ENCODE data around the gene GATD1.

GATD1 gene

DNA sequence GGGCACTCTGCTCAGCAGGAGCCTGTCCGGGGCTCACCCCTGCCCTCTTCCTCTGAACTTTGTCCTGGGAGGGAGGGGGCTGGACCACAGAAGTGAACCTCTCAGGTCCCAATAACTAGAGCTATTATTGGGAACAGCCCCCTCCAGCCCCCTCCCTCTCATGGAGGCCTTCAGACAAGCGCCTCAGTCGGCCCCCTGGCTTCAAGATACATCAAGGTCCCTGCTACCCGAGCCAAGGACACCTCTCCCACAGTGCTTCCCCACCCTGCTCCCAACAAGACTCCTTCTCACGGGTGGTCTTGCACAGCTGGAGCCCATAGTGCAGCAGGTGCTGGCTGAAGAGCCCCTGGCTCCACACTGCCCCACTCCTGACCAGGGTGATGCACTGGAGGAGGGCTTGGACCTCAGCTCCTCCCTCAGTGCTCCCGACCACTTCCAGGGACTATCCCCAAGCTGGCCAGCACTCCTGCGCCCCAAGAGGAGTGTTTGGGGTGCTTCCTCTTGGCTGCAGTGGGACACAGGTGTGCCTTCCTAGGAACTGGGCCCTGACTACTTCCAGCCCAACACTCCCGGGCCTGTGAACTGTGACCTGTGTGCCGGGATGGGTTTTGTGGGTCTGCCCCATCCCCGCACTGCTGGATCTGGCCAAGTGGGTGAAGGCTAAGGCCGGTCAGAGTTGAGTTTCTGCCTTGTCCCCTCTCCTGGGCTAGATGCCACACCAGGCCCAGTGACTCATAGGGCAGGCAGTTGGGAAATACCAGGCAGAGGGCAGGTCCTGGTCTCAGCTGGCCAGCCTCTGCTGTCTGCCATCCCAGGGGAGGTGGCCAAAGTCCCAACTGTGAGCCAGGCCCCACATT is 43.6 kb upstream of the GATD1 start:
- Histone ChIP-seq H3K9ac (ENCODE audit: low read depth in 1 of 2, low read length in 2 of 2) (peak overlapping the region; percentile 73 to 76), H3K4me3 (ENCODE audit: low read depth in 1 of 2, low read length in 2 of 2) (peak overlapping the region; percentile 64 to 87), H3K9me3 (ENCODE audit: control insufficient read depth in 1 of 2, low read length in 2 of 2) (no peaks in the 10 kb centered on the region), H3K36me3 (ENCODE audit: control insufficient read depth in 1 of 2, insufficient read depth in 2 of 2, low read length in 2 of 2) (peaks cover 0 to 5% of the 10 kb centered on the region in 2 donors), H3K4me1 (ENCODE audit: control insufficient read depth in 1 of 2, insufficient read depth in 2 of 2, low read length in 2 of 2) (peaks cover 37 to 38% of the 10 kb centered on the region in 2 donors), H3K27ac (ENCODE audit: low read depth, low read length) (peak overlapping the region; percentile 96), H3K27me3 (ENCODE audit: control insufficient read depth in 1 of 2, insufficient read depth in 2 of 2, low read length in 2 of 2) (no peaks in the 10 kb centered on the region)

DNA sequence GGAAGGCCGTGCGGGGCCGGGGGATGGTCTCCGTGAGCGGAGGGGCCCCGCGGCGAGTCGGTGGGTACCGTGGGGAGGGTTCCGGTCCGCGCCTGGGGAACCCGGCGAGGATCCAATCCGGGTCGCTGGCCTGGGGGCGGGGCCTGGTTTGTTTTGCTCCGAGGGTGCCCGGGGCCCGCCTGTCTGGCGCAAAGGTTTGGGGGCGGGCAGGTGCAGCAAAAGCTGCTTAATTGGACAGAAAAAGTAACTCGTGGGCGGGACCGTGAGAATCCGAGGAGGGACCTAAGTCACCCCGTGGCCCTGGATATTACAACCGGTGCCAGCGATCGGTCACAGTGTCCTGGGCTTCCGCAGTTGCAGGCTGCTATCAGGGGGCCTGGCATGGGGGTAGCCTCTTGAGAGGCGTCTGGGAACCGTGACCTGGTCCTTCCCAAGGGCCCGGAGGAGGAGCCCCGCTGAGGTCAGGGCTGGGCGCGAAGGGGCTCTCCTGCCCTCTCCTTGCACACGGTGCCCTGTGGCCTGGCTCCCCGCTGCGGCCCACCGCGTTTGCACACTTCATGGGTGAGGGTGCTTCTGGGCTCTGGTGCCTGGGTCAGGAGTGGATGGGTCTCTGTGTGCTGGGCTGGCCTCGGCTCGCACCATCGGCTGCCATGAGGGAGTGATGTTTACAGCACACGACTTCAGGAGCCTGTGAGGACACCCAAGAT is 42.8 kb upstream of the GATD1 start:
- Histone ChIP-seq H3K9ac (ENCODE audit: low read depth in 1 of 2, low read length in 2 of 2) (peak overlapping the region; percentile 73 to 76), H3K27ac (ENCODE audit: low read depth, low read length) (peak overlapping the region; percentile 96), H3K4me1 (ENCODE audit: control insufficient read depth in 1 of 2, insufficient read depth in 2 of 2, low read length in 2 of 2) (peaks cover 30% of the 10 kb centered on the region in 2 donors), H3K36me3 (ENCODE audit: control insufficient read depth in 1 of 2, insufficient read depth in 2 of 2, low read length in 2 of 2) (peaks cover 0 to 5% of the 10 kb centered on the region in 2 donors), H3K4me3 (ENCODE audit: low read depth in 1 of 2, low read length in 2 of 2) (peak overlapping the region; percentile 64 to 87), H3K9me3 (ENCODE audit: control insufficient read depth in 1 of 2, low read length in 2 of 2) (no peaks in the 10 kb centered on the region), H3K27me3 (ENCODE audit: control insufficient read depth in 1 of 2, insufficient read depth in 2 of 2, low read length in 2 of 2) (no peaks in the 10 kb centered on the region)

DNA sequence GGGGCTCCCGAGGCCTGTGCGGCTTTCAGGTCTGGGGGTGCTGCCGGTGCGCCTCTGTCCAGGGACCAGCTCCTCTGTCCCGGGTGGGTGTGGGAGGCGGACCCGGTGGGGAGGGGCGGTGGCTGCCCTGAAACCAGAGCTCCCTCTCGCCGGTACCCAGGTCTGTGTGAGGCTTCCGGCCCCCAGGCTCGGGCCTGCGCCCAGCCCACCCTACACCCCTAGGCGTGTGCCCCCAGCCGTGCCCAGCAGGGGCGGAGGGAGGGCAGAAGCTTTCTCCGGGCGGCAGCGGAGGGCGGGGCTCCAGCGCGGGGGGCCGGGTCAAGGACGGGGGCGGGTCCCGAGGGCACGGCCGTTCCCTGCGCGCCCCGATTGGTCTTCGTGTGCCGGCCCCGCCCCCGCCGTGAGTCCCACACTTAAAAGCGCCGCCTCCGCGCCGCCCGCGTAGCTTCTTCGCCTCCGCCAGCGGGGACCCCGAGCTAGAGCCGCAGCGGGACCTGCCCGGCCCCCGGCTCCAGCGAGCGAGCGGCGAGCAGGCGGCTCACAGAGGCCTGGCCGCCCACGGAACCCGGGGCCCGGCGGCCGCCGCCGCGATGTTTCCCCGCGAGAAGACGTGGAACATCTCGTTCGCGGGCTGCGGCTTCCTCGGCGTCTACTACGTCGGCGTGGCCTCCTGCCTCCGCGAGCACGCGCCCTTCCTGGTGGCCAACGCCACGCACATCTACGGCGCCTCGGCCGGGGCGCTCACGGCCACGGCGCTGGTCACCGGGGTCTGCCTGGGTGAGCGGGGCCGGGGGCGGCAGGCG is 42.0 kb upstream of the GATD1 start:
- Histone ChIP-seq H3K27ac (ENCODE audit: low read depth, low read length) (peak overlapping the region; percentile 96), H3K9ac (ENCODE audit: low read depth in 1 of 2, low read length in 2 of 2) (peak overlapping the region; percentile 79 to 88), H3K4me3 (ENCODE audit: low read depth in 1 of 2, low read length in 2 of 2) (peak overlapping the region; percentile 75 to 87), H3K4me1 (ENCODE audit: control insufficient read depth in 1 of 2, insufficient read depth in 2 of 2, low read length in 2 of 2) (peaks cover 28 to 29% of the 10 kb centered on the region in 2 donors), H3K9me3 (ENCODE audit: control insufficient read depth in 1 of 2, low read length in 2 of 2) (no peaks in the 10 kb centered on the region), H3K36me3 (ENCODE audit: control insufficient read depth in 1 of 2, insufficient read depth in 2 of 2, low read length in 2 of 2) (peaks cover 0 to 8% of the 10 kb centered on the region in 2 donors), H3K27me3 (ENCODE audit: control insufficient read depth in 1 of 2, insufficient read depth in 2 of 2, low read length in 2 of 2) (no peaks in the 10 kb centered on the region)

DNA sequence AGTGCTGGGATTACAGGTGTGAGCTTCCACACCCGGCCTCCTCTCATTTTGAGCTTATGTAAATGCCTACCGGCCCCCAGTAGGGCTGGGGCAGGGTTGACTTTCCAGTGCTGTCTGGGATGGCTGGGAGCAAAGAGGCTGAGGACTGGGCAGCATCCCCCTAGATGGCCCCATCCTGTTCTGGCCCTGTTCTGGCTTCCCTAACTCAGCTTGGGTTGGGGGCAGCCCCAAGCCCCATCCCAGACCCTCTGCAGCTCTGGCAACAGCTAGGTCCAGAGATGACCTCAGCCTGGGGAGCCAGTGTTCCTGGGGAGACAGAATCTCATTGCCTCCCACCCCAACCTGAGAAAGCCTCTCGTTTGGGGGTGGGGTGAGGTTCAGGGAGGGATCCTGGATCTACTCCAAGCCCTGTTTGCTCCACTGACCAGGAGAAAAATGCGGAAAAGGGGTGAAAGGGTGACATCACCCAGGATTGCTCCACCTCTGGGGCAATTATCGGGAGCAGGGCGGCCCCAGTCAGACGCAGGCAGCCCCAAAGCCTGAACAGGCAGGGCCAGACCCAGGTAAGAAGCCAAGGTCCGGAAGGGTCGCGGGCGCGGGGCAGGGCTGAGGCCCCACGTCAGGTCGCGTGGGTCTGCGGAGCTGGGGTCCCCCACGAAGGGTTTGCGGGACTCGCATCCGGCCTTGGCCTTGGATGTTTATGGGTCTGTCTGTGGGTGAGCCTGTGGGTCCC is 41.3 kb upstream of the GATD1 start, which contains the start of gene PNPLA2:
PNPLA2 (plus strand) TSS at position 519 of the 733 bp plus-strand sequence. CDS start 805 bp downstream, outside the sequence.
- Histone ChIP-seq H3K4me1 (ENCODE audit: control insufficient read depth in 1 of 2, insufficient read depth in 2 of 2, low read length in 2 of 2) (peaks cover 28 to 29% of the 10 kb centered on the region in 2 donors), H3K27me3 (ENCODE audit: control insufficient read depth in 1 of 2, insufficient read depth in 2 of 2, low read length in 2 of 2) (no peaks in the 10 kb centered on the region), H3K36me3 (ENCODE audit: control insufficient read depth in 1 of 2, insufficient read depth in 2 of 2, low read length in 2 of 2) (peaks cover 0 to 9% of the 10 kb centered on the region in 2 donors), H3K9me3 (ENCODE audit: control insufficient read depth in 1 of 2, low read length in 2 of 2) (no peaks in the 10 kb centered on the region), H3K9ac (ENCODE audit: low read depth in 1 of 2, low read length in 2 of 2) (peak within 1 kb of the TSS; percentile 79 to 88), H3K27ac (ENCODE audit: low read depth, low read length) (peak within 1 kb of the TSS; percentile 96), H3K4me3 (ENCODE audit: low read depth in 1 of 2, low read length in 2 of 2) (peak within 1 kb of the TSS; percentile 75 to 87)

DNA sequence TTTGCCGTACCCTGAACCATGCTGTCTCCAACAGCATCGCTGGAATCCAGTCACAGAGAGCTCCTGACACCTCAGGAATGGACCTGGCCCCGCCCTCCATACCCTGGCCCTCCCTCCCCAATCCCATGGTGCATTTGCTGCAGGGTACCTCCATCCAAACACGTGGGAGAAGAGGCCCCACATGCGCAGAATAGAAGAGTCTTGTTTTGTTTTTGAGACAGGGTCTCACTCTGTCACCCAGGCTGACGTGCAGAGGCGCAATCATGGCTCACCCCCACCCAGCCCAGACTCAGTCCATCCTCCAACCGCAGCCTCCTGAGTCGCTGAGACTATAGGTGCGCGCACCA is 39.1 kb upstream of the GATD1 start:
- Histone ChIP-seq H3K9me3 (ENCODE audit: control insufficient read depth in 1 of 2, low read length in 2 of 2) (no peaks in the 10 kb centered on the region), H3K9ac (ENCODE audit: low read depth in 1 of 2, low read length in 2 of 2) (no peak overlapping the region), H3K4me3 (ENCODE audit: low read depth in 1 of 2, low read length in 2 of 2) (no peak overlapping the region), H3K27ac (ENCODE audit: low read depth, low read length) (no peak overlapping the region), H3K27me3 (ENCODE audit: control insufficient read depth in 1 of 2, insufficient read depth in 2 of 2, low read length in 2 of 2) (no peaks in the 10 kb centered on the region), H3K36me3 (ENCODE audit: control insufficient read depth in 1 of 2, insufficient read depth in 2 of 2, low read length in 2 of 2) (peaks cover 20 to 26% of the 10 kb centered on the region in 2 donors), H3K4me1 (ENCODE audit: control insufficient read depth in 1 of 2, insufficient read depth in 2 of 2, low read length in 2 of 2) (peaks cover 23 to 25% of the 10 kb centered on the region in 2 donors)

DNA sequence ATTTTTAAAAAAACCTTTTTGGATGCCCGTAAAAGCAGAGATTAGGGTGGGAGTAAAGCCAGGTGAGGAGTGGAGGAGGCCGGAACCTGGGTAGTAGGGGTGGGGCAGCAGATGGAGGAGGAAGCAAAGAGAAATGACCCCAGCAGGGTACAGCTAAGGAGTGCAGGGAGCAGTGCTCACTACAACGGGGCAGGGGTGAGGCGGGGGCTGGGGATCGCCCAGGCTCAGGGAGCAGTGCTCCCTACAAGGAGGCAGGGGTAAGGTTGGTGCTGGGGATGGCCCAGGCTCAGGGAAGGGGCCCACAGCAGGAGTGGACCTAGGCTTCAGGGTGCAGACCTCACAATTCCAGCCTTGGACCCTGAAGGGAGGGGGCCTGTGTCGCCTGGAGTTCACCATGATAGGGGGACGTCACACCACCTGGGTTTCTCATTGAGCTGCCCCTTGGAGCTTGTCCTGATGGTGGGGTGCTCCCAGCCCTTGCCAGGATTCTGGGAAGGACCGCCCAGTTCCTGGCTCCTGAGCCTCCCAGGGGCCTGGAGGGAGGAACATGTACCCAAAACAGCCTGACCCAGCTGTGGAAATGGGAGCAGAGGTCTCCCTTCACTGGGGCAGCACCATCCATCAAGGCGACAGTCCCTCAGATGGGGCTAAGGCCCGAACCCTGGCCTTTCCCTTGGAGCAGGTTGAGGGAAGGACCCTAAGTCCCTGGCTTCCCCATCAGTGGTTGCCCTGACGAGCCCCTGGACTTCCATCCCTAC is 38.6 kb upstream of the GATD1 start:
- Histone ChIP-seq H3K36me3 (ENCODE audit: control insufficient read depth in 1 of 2, insufficient read depth in 2 of 2, low read length in 2 of 2) (peaks cover 22 to 31% of the 10 kb centered on the region in 2 donors), H3K27ac (ENCODE audit: low read depth, low read length) (no peak overlapping the region), H3K27me3 (ENCODE audit: control insufficient read depth in 1 of 2, insufficient read depth in 2 of 2, low read length in 2 of 2) (no peaks in the 10 kb centered on the region), H3K4me1 (ENCODE audit: control insufficient read depth in 1 of 2, insufficient read depth in 2 of 2, low read length in 2 of 2) (peaks cover 23 to 25% of the 10 kb centered on the region in 2 donors), H3K9me3 (ENCODE audit: control insufficient read depth in 1 of 2, low read length in 2 of 2) (no peaks in the 10 kb centered on the region), H3K9ac (ENCODE audit: low read depth in 1 of 2, low read length in 2 of 2) (no peak overlapping the region), H3K4me3 (ENCODE audit: low read depth in 1 of 2, low read length in 2 of 2) (no peak overlapping the region)

DNA sequence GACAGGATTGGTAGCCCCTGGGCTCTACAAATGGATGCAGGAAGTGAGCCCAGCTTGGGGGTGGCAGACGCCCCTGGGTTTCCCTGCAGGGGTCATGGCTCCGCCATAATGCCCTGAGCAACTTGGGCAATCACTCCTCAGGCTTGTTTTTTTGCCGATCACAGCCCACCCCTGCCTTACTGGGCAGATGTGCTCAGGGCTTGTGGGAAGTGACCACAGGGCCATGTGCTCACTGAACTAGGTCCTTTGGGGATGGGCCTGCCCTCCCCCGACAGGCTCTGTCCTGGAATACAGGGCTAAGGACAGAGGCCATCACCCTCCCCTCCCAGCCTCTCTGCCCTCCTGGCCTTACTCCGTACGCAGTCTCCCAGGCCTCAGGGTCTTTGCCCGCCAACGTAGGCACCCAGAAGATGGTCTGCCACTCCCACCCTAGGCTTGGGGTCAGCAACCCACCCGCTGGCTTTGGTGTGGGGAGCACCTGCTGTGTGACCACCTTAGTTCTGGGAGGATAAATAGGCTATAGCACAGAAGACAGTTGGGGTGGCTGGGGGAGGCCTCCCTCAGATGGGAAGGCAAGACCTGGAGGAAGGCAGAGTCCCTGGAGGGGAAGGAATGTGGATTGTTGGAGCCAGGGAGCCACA is 36.3 kb upstream of the GATD1 start:
- Histone ChIP-seq H3K9me3 (ENCODE audit: control insufficient read depth in 1 of 2, low read length in 2 of 2) (no peaks in the 10 kb centered on the region), H3K4me1 (ENCODE audit: control insufficient read depth in 1 of 2, insufficient read depth in 2 of 2, low read length in 2 of 2) (peaks cover 19 to 27% of the 10 kb centered on the region in 2 donors), H3K9ac (ENCODE audit: low read depth in 1 of 2, low read length in 2 of 2) (no peak overlapping the region), H3K4me3 (ENCODE audit: low read depth in 1 of 2, low read length in 2 of 2) (no peak overlapping the region), H3K27me3 (ENCODE audit: control insufficient read depth in 1 of 2, insufficient read depth in 2 of 2, low read length in 2 of 2) (no peaks in the 10 kb centered on the region), H3K36me3 (ENCODE audit: control insufficient read depth in 1 of 2, insufficient read depth in 2 of 2, low read length in 2 of 2) (peaks cover 22 to 31% of the 10 kb centered on the region in 2 donors), H3K27ac (ENCODE audit: low read depth, low read length) (no peak overlapping the region)

DNA sequence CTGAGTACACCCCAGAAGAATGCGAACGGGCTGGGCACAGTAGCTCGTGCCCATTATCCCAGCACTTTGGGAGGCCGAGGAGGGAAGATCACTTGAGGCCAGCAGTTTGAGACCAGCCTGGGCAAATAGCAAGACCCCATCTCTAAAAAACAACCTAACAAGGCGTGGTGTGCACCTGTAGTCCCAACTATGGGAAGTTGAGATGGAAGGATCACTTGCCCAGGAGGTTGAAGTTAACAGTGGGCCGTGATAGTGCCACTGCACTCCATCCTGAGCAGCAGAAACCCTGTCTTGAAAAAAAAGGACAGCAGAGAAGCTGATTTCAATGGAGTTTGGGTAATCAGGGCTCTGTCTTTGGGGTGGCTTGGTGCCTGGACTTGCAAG is 35.8 kb upstream of the GATD1 start:
- Histone ChIP-seq H3K9ac (ENCODE audit: low read depth in 1 of 2, low read length in 2 of 2) (no peak overlapping the region), H3K27me3 (ENCODE audit: control insufficient read depth in 1 of 2, insufficient read depth in 2 of 2, low read length in 2 of 2) (no peaks in the 10 kb centered on the region), H3K4me1 (ENCODE audit: control insufficient read depth in 1 of 2, insufficient read depth in 2 of 2, low read length in 2 of 2) (peaks cover 19 to 28% of the 10 kb centered on the region in 2 donors), H3K9me3 (ENCODE audit: control insufficient read depth in 1 of 2, low read length in 2 of 2) (no peaks in the 10 kb centered on the region), H3K4me3 (ENCODE audit: low read depth in 1 of 2, low read length in 2 of 2) (no peak overlapping the region), H3K27ac (ENCODE audit: low read depth, low read length) (no peak overlapping the region), H3K36me3 (ENCODE audit: control insufficient read depth in 1 of 2, insufficient read depth in 2 of 2, low read length in 2 of 2) (peaks cover 22 to 31% of the 10 kb centered on the region in 2 donors)

All from duodenal mucosa (tissue), 2 donors.